COLO668 (cell line): ENCODE data around the gene C1orf159.
A peak's percentile ranks its signal among the peaks of the same experiment; 100 is the strongest.
"Not testable (repeated sequence)": the region's sequence is repeated elsewhere in the genome, so short reads cannot be mapped to it uniquely, and the experiment has no call there.

Experiments used
- DNase-seq: peaks from one replicate; lab custom pipeline; 2025; ENCODE audit not compliant: unreplicated experiment; lab: John Stamatoyannopoulos, UW

Gene C1orf159

DNA sequence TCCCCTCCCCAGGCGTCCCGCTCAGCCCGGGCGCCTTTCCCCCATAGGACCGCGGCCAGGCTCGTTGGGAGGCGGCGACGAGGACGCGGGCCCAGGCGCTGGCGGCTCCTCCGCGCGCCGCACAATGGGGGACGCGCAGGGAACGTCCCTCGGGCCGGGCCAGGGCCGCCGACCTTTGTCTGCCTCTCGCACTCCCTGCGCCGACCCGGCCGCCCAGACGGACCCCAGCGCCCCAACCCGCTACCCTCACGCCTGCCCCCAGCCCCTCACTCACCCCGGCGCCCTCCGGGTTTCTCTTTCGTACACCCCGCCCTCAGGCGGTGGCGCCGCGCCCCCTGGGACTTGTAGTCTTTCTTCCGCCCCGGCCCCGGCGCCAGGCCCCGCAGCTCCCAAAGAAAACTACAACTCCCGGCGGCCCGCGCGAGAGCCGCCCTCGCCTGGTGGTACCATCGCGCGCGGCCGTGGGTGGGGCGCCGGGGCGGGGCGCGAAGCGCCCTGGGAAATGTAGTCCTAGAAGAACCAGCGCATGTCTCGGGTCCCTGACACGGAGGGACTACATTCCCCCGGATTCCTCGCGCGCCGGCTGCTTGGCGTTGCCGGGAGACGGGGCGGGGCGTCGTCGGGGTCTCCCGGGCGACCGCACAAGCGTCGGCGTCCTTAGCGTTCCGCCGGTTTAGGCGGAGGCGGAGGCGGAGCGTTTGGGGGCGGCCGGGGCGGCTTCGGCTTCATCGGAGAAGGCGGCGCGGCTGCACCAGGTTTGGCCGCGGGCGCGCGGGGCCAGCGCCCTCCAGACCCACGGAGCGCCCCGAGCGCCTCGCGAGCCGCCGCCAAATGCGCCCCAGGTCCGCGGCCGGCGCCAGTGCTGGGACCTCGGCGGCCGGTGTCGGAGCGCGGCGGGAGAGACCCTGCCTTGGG, at the start of gene C1orf159:
C1orf159 (minus strand) TSS at position 304 of the 915 bp plus-strand sequence. CDS start 24,546 bp downstream, outside the sequence.
- DNase-seq, result peak; percentile 100

DNA sequence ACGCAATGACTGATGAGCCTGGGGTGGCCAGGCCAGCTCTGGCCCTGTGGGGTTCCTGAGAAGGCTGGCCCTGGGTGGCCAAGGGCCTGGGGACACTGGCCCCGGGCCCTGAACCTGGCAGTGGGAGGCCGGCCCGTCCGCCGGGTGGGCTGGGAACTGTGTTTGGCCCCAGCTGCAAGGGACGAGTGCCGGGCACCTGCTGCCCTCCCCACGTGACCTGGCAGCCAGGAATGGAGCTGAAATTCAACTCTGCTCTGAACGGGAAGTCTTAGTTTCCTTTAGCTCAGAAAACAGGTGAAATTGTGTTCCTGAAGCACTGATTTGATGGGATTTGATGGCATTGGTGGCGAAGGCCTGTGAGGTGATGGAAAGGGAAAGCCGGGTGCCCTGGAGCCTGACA, 49.6 kb upstream of the C1orf159 start:
- DNase-seq, result peak; percentile 79

DNA sequence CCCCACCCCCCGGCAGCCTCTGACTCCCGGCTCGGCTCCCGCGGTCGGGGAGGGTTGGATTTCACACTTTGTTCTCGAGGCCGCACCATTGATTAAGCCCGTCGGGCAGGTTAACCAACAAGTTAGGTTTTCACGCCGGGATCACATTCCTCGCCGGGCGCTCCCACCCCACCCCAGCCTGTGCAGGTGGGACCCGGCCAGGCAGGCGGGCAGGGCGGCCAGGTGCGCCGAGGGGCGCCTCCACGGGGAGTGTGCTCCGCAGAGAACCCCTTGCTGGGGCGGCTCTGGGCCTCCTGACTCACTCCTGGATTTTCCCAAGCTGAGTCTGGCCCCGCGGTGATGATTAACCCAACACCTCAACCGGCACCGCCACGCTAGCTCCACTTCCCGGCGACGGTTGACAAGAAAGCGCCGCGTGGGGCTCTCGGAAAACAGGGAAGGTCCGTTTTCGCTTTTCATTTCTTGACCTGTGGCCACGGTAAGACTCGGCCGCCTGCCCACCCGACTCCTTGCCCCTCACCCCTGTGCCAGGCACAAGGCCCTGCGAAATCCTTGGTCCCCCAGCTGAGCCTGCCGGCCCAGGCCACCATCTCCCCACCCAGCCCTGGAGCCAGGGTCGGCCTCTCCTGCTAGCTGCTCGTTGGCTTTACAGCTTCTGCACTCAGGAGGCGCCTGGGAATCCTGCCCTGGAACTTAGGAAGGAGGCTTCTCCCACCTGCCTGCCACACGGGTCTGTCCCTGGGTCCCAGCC, 49.0 kb upstream of the C1orf159 start:
- peak; percentile 96 for DNase-seq

DNA sequence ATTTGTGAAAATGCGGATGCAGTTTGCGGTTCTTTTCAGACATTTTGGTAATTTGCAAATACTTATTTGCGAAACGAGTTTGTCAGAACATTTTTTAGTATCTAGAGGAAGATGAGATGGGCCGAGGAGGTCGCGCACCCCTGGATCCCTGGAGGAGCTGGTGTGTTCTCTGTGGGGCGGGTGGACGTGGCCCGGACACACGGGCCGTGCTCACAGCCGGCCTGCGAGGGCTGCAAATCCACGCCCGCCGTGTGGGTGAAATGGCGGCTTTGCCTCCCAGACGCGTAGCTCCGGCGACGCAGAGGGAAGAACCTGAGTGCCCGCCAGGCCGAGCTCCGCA, 48.4 kb upstream of the C1orf159 start:
- no peak for DNase-seq

DNA sequence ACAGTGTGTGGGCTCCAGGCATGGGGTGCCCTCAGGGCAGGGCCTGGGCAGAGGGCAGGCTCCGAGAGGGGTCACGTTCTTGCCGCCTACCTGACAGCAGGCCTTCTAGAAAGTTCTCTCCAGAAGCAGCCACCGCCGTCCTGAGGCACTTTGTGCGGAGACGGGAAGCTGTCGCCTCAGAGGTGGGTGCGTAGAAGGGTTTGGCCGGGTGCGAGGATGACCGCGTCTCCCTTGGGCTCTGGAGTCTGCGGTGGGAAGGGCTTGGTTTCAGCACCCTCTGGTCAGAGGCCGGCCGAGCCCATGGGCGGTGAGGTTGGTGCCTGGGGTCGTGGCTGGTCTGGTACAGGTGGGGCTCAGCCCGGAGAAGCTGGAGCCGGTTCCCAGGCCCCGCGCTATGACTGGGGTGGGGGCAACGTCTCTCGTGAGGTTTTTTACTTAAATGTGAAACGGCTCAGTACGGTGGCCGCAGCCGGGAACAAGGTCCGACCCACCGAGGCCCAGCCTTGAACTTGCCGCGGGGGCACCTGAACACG, 47.7 kb upstream of the C1orf159 start:
- DNase-seq, result no peak

DNA sequence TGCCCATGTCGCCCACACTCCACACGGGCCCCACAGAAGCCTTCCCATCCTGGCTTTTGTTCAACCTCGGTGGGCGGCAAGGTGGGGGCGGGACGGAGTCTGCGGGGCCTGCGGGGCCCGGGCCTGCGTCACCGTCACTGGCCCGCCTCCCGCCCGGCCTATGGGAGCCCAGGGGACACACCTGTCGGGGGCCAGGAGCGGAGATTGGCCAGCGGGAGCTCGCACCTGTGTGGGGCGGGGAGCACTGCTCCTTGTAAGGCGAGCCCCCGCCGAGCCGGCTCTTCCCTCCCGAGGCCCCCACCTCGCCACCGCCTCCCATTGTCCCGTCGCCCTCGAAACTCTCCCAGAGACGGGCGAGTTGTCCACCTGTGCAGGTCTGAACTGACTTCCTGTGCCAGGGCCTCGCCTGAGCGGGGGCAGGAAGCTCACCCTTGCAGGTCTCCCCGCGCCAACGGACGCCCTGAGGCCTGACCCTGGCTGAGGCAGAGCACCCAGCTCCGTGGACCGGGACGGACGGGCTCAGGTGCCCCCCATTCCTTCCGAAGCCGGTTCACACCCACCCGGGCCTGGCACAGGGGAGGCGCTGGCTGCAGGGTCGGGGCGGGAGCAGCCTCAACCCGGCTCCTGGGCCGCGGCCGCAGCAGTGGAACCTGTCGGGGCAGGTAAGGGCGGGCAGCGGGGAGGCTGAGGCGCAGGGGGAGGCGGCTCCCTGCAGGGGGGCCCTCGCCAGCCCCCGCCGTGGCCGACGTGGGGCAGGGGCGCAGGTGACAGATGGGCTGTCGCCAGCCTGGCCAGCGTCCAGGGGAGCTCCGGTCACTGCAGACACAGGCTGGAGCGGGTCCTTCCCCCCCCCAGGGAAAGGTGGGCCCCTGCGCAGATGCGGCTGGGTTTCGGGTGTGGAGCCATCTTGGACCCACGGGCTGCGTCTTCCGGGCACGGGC, 47.0 kb upstream of the C1orf159 start:
- DNase-seq, result peak; percentile 100

DNA sequence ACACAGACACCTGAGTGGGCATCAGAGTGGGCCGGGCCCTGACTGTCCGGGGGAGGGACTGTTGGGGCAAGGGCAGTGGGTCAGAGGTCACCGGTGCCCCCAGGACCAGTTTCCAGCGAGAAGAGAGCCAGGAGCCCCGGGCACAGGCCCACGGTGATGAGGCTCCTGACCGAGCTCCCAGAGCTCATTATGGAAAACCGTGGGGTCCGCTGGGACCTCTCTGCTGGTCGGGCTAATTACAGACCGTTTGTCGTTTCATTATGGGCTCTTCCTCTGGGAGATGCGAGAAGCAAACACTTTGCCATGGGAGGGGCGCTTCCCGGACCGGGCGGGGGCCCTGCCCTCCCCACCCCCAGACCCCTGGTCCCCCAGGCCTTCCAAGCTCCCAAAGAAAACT, 45.8 kb upstream of the C1orf159 start:
- DNase-seq, result no peak

DNA sequence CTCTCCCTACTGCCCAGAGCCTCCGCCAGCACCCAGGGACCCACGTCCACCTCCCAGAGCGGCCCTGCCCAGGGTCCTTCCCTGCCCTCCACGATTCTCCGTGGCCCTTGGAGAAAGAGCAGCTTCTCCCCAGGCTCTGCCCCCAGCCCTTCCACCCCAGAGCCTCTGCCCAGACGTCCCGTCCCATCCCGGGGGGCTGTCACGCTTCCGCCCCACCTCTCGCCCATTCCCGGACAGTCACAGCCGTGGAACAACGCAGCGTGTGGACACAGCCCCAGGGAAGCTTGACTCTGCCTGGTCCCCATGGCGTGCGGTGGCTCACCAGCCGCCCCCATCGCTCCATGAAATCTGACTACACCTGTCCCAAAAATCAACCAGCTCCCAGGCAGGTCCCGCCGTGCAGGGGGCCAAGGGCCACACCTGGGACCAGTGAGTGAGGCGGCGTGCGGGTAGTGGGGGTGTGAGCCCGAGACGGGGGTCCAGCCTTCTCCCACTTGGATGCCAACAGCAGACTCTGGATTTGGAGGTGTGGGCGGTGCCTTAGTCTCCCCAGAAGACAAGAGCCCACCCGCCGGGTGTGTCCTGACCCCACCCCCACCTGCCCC, 45.3 kb upstream of the C1orf159 start:
- no peak for DNase-seq

DNA sequence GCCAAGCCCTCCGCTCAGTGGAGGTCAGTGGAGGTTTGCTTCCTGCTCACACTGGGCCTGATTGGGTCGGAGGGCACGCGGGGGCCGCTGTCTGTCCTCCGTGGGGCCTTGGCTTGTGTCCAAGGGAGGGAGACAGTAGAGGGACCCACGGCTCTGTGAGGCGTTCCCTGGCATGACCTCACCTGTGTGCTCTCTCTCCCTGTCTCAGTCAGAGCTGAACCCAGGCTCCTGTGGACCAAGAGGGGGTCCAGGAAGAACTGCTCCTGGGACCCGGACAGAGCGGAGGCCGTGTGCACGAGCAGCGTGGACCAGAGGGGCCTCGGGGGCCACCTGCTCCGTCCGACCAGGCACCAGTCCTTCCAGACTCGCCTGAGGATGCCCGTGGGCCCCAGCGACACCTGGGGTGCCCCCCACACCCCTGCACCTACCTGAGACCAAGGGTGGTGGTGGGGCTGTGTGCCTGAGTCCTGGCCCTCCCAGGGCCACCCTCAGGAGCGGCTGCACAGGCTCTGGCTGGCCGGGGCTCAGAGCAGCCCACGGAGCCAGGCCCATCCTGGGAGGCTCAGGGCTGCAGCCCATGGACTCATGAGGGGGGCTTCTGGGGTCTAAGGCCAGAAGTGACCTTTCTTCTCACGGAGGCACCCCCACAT, 44.5 kb upstream of the C1orf159 start:
- no peak for DNase-seq

DNA sequence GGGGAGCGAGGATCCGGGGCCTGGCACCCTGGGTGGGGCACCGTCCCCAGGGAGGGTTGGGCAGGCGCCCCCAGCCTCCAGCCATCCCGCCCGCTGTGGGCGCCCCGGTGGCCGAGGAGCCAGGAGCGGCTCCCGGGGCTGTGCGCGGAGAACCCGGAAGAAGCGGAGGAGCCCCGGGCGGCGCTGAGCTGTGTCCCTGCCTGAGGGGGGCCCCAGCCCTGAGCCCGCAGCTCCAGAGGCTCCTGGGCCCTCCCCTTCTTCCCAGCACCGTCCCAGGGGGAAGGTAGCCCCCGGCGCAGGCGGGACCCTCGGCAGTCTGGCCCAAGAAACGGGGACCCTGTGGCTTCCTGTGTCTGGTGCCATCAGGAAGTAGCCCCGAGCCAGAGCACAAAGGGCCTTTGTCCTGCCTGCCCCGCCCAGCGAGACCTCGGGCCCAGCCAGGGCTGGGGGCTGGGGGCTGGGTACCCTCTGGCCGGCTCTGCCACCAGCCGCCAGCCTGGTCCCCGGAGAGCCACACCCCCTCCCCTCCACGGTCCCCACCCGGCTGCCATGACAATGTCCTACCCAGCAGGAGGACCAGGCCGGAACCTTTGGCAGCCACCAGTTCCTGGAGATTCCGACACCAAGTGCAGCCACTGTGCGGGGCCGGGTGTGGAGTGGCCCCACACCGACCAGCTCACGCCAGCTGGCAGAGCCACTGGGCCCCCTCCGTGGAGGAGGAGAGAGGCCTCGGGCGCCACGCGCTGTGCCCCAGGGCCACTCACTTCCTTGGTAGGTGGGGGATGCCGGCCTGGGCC, 42.2 kb upstream of the C1orf159 start:
- peak; percentile 94 for DNase-seq

DNA sequence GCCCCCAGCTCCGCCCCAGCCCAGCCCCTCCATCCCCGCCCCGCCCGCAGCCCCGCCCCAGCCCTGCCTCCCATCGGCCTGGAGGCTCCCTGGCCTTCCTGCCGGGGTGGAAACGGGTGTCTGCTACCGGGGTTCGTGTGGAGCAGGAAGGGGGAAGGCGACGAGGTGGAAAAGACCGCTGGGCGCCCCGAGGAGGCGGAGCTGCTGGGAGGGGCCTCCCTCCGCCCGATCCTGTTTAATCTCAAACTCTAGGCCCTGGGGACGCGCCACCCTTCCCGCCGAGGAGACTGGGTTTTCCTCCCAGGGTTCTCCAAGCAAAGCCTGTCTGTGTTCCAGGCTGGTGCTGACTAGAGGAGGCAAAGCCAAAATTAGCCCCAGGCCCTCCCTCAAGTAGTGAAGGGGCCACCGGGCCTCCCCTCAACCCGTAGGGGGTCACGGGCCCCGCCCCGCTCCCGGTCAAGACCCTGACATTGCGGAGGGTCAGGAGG, 41.6 kb upstream of the C1orf159 start:
- peak; percentile 98 for DNase-seq

DNA sequence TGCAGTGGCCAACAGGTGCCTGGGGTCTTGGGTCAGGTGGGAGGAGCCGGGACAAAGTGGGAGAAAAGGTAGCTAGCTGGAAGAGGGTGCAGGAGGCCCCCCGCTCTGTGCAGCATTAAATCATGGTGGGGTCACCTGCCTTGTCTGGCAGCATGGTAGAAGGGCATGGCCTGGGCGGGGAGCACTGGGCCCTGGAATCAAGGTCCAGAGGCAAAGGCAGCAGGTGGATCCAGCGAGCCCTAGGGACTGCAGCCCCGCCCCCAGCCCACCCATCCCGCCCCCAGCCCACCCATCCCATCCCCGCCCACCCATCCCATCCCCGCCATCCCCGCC, 41.1 kb upstream of the C1orf159 start:
- no peak for DNase-seq

DNA sequence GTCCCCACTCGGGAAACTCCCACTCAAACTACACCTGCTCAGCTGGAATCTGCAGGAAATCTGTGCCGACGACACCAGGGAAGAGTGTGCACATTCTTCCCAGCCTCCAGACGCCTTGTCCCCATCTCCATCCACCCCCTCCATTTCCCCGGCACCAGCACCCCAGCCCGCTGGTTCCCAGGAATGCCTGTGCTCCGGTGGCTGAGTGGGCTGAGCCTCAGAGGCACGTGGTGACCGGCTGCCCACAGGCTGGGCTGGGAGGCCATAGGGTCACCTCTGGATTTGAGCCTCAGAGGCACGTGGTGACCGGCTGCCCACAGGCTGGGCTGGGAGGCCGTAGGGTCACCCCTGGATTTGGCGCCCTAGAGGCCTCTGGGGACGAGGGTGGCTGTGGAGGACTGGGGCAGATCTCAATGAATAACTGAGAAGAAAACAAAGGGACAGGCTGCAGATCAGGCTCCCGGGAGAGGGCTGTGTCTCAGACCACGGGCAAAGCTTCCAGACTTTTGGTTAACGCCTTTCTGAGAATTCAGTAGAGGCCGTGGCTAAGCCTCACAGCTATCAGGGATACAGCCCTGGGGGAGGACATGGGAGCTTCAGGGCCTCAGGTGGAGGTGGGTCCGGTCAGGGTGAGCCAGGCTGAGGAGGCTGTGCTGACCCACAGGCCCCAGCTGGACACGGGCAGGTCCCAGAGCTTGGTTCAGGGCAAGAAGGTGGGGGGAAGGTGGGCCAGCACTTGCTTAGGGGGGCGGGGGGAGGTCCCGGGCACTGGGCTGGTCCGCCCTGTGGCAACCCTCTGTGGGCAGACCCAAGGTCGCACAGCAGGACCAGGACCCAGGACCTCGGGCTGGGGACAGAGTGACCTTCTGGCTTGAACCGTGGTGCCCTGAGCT, 40.5 kb upstream of the C1orf159 start:
- no peak for DNase-seq

DNA sequence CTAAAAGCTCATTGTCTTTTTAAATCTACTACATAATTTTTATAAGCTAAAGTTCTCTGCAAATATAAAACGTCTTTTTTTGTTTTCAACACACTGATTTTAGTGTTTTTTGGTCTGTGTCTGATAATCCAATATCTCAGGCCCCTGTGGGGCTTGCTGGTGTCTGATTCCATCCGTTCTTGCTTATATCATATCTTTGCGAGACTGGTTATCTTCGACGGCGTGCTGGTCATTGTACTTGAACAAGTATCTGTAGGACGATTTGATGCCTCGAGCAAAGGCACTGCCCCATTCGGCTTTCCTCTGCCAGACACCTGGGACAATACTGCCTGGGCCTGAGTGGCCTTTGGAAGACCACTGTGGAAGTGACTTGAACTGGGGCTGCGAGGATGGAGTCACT, 39.4 kb upstream of the C1orf159 start:
- DNase-seq, result no peak

DNA sequence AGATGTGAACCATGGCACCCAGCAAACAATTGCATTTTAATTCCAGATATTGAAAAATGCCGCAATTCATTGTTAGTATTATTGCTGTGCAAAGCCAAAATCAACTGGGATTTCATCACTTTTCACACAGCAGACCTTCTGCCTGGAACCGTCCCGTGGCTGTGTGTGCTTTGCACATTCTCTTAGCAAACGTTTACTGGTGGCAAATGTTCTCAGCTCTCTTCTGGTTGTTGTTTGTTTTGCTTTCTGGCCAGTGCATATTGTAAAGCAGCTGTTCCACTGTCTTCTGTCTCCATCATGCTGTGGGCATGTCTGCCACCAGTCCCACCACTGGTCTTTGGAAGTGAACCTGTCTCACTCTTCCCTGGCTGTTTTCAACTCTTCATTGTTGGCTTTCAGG, 38.0 kb upstream of the C1orf159 start:
- DNase-seq, result no peak

DNA sequence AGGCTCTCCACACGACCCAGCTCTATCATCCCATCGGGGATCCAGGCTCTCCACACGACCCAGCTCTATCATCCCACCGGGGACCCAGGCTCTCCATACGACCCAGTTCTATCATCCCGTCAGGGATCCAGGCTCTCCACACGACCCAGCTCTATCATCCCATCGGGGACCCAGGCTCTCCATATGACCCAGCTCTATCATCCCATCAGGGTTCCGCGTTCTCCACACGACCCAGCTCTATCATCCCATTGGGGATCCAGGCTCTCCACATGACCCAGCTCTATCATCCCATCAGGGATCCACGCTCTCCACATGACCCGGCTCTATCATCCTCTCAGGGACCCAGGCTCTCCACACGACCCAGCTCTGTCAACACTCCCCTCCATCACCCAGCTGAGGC, 37.3 kb upstream of the C1orf159 start:
- DNase-seq, result not testable (repeated sequence)

DNA sequence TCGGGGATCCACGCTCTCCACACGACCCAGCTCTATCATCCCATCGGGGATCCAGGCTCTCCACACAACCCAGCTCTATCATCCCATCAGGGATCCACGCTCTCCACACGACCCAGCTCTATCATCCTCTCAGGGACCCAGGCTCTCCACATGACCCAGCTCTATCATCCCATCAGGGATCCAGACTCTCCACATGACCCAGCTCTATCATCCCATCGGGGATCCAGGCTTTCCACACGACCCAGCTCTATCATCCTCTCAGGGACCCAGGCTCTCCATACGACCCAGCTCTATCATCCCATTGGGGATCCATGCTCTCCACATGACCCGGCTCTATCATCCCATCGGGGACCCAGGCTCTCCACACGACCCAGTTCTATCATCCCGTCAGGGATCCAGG, 36.5 kb upstream of the C1orf159 start:
- DNase-seq, result not testable (repeated sequence)

DNA sequence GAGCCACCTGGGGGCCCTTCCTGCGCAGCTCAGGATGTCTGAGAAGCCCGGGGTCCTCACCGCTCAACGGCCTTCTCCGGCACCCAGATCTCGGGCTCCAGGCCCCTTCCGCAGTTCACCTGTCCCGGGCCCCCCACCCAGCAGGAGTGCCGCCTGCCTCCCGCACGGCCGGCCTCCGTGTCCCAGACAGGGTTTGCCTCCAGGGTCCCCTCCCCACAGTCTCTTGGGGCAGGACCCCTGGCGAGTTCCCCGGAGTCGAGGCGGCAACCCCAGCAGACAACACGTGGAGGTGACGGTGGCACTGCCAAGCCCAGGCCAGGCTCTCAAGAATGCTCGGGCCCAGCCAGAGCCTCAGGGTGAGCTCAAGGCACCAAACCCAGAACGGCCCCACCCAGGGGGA, 35.4 kb upstream of the C1orf159 start:
- no peak for DNase-seq
